NCI-H2227 (cell line): ENCODE measurements around the gene NDUFC1.
"Not testable (repeated sequence)": the region's sequence is repeated elsewhere in the genome, so short reads cannot be mapped to it uniquely, and the experiment has no call there.

Source experiments
- DNase-seq: peaks from one replicate; lab custom pipeline; 2025; ENCODE audit not compliant: unreplicated experiment; lab: John Stamatoyannopoulos, UW

The NDUFC1 gene

DNA sequence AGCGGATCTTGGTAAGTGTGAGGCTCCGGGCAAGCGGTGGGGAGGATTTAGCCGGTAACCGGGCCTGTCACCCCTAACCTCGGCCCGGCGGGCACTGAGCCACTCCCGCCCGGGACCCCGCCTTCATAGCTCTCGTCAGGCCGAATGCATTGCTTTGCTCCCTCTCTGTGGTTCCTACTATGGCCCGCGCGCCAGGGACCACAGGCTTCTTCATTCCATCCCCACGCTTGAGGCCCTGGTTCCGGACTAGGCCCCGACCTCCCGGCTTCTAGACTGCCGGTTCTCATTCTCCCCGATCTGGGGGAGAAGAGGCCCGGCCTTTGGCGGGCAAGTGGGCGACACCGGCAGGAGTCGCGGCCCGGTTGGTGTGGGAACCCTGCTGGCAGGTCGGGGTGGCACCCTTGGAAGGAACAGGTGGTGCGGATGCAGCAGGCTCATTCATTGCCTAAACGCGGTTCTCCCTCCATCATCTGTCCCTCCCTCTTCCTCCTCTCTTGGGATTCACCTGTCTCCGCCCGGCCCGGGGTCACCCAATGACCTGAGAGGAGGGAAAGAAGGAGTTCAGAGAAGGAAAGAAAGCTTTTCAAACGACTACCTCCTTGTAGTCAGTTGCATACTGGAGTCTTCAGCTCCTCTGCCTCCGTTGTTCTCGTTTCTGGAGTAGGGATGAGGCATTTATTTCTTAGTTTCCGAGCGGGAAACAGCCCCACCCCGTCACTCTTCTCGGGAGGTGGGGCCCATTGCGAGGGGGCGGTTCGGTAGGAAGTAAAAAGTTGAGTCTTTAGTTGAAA, at the start of gene NDUFC1:
Gene NDUFC1 (minus strand): TSS at position 657 of the 791 bp plus-strand sequence. CDS start 6,679 bp downstream, outside the sequence.
- peak; percentile 42 for DNase-seq

DNA sequence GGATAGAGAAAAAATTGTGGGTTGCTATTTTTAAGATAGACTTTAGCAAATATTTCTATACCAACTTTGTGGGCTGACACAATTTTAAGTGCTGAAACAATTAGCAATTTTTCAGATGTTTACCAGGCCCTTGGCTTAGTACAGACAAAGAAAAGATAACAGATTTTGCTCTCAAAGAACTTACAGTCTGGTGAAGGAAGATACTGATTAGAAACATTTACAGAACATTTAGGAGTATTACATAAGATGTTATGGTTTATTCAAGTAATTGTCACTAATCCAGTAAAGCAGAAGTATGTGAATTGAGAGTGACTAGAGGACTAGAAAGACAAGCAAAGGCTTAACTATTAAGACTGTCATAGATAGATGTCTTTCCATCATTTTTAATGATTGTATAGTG, 35.3 kb upstream of the NDUFC1 start:
- no peak for DNase-seq

DNA sequence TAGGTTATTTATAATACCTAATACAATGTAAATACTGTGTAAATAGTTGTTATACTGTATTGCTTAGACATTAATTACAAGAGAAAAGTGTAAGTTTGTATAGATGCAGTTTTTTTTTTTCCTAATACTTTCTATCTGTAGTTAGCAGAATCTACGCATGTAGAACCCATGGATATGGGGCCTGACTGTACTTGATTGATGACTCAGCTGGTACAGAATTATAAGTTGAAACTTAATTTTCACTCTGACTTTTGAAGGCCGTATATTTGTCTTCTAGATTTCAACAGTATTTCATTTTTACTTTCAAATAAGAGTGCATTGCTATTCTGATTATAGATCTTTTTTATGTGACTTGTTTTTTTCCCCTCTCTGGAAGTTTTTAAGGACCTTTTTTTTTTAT, 30.8 kb upstream of the NDUFC1 start:
- DNase-seq, result no peak

DNA sequence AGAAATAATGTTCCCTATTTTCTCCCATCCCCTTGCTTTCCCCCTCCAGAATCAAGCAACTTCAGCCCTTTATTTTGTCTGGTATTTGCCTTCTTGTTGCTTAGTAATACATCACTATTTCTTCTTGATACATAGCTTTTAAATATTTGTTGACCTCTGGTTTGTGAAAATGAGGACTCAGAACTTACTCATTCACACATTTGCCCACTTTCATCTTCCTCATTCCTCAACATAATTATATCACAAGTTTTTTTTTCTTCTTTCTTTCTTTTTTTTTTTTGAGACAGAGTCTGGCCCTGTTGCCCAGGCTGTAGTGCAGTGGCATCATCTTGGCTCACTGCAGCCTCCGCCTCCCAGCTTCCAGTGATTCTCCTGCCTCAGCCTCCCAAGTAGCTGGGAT, 28.9 kb upstream of the NDUFC1 start:
- DNase-seq, result no peak

DNA sequence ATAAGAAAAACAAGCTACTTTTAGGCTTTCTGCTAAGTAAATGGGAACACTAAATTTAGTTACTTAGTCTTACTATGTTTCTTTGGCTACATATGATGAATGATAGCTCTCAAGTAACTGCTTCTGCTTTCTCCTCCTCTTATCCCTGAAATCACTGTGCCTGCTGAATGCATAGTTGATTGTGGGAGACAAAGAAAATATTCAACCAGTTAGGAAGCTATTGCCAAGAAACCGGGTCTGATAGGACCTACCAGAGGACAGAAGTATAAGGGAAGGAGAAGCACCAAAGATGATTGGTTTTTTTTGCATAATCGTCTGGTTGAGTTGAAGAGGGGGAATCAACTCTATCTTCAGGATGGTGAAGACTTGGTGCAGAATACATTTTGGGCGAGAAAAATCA, 28.0 kb upstream of the NDUFC1 start:
- no peak for DNase-seq

DNA sequence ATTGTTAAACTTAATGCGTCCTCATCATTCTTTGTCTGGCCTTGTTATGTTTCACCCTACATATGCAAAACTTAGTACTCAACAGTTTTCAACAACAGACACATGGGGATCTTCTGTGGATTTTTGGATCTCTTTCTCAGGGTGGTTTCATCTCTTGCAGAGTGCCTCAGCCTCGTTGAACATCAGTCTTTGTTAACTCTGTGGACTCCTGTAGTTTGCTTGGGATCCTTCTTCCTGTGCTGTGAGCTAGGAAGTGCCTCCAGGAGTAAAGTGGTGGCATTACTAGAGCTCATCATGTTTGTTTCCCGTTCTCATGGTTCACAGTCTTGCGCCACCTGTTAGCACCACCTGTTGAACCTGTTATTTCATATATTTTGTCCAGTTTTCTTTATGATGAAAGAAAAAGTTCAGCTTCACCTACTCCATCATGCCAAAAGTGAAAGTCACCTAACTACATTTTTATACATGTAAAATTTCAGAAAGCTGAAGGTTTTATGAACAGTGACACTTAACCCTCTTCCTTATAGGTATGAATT, 27.5 kb upstream of the NDUFC1 start:
- DNase-seq, result no peak

GRCh38 chr4:139324620-139325019, 22.3 kb upstream of the NDUFC1 start:
- no peak for DNase-seq

GRCh38 chr4:139322541-139322940, 20.3 kb upstream of the NDUFC1 start:
- not testable (repeated sequence) for DNase-seq

DNA sequence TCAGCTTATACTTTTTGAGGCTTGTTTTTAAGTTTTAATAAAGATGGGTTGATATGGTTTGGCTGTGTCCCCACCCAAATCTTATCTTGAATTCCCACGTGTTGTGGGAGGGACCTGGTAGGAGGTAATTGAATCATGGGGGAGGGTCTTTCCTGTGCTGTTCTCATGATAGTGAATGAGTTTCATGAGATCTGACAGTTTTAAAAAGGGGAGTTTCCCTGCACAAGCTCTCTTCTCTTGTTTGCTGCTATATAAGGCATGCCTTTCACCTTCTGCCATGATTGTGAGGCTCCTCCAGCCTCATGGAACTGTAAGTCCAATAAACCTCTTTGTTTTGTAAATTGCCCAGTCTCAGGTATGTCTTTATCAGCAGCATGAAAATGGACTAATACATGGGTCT, 19.8 kb upstream of the NDUFC1 start:
- DNase-seq, result not testable (repeated sequence)

DNA sequence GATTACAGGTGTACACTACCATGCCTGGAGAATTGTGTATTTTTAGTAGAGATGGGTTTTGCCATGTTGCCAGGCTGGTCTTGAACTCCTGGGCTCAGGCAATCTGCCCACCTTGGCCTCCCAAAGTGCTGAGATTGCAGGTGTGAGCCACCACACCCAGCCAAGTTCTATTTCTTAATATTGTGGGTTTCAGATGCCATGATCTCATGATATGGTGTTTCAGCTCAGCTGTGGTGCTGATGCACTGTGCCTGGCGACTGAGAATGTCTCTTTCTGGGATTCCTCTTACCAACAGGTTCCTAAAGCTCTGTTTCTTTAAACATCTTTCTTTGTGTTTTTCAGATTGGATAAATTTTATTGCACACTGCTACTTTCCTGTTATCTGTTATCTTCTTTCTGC, 17.3 kb upstream of the NDUFC1 start:
- DNase-seq, result no peak

DNA sequence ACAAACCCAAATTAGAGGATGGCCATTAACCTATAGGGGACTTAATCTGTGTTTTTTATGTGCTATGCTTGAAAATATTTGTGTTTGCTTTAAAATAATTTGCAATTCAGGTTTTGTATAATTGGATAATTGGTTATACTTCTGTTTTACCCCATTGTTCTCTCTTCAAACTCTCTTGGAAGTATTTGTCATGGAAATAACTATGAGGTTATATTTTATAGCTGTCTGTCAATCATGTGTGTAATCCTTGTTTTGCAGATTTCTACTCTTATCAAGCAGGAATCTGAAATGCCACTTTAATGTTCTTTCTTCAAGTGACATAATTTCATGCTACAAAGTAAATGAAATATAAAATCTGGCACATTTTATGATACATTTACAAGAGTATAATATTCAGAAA, 15.4 kb upstream of the NDUFC1 start:
- no peak for DNase-seq

GRCh38 chr4:139316733-139317132, 14.5 kb upstream of the NDUFC1 start:
- DNase-seq, result no peak

DNA sequence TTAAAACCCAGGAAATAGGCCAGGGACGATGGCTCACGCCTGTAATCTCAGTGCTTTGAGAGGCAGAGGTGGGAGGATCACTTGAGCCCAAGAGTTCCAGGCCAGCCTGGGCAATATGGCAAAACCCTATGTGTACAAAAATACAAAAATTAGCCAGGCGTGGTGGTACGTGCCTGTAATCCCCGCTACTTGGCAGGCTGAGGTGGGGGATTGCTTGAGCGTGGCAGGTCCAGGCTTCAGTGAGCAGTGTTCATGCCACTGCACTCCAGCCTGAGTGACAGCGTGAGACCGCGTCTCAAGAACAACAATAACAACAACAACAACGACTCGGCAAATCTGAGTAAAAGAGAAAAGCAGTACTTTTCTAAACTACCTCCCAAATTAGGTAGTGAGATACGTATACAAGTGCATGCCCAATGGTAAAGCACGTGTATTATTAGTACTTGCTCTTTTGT, 13.0 kb upstream of the NDUFC1 start:
- no peak for DNase-seq

GRCh38 chr4:139314047-139314800, 11.9 kb upstream of the NDUFC1 start:
- no peak for DNase-seq

DNA sequence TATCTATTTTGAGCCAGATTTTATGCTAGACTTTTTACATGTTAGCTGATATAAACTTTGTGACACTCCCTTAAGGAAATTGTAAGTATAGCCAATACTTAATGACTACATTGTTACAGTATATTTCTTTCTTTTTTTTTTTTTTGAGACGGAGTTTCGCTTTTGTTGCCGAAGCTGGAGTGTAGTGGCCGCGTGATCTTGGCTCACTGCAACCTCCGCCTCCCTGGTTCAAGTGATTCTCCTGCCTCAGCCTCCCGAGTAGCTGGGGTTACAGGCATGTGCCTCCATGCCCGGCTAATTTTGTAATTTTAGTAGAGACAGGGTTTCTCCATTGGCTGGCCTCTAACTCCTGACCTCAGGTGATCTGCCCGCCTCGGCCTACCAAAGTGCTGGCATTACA, 11.1 kb upstream of the NDUFC1 start:
- DNase-seq, result not testable (repeated sequence)

GRCh38 chr4:139312552-139313332, 10.5 kb upstream of the NDUFC1 start:
- DNase-seq, result no peak

DNA sequence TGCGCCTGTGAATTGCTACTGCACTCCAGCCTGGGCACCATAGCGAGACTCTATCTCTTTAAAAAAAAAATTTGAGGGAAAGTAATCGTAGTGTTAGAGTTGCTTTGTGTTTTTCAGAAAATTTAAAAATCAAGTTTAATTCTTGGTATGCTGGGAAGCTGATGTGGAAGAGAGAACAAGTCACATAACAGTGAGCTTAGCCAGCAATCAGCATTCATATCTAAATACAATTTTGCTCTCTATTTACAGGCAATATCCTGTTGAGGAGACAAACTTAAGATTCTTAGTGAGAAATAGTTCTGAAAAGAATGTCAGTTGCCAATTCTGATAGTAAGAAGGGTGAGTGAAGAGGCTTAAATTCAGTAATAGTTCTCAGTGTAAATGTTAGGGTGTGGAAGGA, 9.6 kb upstream of the NDUFC1 start:
- no peak for DNase-seq

DNA sequence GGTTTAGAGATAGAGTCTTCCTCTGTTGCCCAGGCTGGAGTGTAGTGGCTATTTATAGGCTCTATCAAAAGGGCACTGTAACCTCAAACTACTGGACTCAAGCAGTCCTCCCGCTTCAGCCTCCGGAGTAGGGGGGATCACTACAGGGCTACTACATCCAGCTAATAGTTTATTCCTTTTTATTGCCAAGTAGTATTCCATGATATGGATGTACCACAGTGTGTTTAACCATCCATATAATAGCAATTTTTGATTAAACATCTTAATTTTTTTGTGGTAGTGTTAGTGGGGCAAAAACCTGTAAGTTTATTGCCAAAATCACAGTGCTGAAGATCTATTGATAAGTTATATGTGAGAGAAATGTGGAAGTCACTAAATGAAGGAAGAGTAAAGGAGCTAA, 2.6 kb upstream of the NDUFC1 start:
- DNase-seq, result no peak

GRCh38 chr4:139301113-139301820, 1.0 kb downstream of the NDUFC1 start, which contains the start of gene NAA15:
Gene NAA15 (plus strand): TSS chr4:139301505. CDS start chr4:139301778, 273 bp downstream.
- peak; percentile 97 for DNase-seq

GRCh38 chr4:139300431-139301112, 1.7 kb downstream of the NDUFC1 start:
- no peak for DNase-seq
